ENCODE results near the gene RCOR2.

DNA sequence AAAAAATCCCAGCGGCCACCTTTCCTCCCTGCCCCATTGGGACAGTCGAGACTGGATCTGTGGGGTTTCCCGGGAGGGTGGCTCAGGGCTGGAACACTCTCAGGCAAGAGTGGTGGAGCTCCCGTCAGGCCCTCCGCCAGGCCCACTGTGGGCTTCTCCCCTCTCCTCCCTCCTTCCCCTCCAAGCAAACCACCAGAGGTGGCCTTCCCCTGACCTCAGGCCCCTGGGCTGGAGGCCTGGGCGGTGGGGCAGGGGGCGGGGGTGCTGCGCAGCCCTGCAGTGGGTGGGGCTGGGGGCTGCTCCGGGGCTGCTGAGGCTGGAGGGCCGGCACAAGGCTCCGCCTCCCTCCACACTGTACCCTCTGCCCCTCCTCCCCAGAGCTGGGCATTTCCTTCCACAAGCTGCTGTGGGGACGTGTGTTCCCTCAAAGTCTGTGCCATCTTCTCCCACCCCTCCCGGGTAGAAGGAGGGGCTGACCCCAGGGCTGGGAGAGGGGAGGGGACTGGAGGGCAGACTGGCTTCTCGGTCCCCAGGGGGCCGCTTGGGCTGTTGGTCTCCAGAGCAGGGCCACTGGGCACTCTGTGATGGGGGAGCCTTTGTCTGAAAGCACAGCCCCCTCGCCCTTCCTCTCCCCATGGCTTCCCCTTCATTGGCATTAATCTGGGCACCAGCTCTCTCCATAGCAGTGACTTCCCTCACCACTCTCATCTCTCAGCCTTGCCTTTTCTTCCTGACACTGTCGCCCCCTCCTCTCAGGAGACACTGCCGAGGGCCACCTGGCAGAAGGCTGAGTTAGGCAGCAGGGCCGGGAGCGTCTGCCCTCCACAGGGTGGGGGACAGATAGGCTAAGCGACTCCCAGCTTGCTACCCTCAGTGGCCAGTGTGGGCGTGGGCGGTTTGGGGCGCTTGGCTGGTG, 7.1 kb downstream of the RCOR2 start:
- TF ChIP-seq, protein P1, sequence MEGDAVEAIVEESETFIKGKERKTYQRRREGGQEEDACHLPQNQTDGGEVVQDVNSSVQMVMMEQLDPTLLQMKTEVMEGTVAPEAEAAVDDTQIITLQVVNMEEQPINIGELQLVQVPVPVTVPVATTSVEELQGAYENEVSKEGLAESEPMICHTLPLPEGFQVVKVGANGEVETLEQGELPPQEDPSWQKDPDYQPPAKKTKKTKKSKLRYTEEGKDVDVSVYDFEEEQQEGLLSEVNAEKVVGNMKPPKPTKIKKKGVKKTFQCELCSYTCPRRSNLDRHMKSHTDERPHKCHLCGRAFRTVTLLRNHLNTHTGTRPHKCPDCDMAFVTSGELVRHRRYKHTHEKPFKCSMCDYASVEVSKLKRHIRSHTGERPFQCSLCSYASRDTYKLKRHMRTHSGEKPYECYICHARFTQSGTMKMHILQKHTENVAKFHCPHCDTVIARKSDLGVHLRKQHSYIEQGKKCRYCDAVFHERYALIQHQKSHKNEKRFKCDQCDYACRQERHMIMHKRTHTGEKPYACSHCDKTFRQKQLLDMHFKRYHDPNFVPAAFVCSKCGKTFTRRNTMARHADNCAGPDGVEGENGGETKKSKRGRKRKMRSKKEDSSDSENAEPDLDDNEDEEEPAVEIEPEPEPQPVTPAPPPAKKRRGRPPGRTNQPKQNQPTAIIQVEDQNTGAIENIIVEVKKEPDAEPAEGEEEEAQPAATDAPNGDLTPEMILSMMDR (IDR thresholded peaks at IDR 0.05; ENCODE audit: insufficient read depth, low read depth, low read length) = no peak
- TF ChIP-seq EZH2 (IDR thresholded peaks at IDR 0.05; ENCODE audit: insufficient read depth, low read length) = no peak

Measured in astrocyte (in vitro differentiated cells and primary cell).